ENCODE data around the gene CASQ1.

- TF ChIP-seq, protein P1, sequence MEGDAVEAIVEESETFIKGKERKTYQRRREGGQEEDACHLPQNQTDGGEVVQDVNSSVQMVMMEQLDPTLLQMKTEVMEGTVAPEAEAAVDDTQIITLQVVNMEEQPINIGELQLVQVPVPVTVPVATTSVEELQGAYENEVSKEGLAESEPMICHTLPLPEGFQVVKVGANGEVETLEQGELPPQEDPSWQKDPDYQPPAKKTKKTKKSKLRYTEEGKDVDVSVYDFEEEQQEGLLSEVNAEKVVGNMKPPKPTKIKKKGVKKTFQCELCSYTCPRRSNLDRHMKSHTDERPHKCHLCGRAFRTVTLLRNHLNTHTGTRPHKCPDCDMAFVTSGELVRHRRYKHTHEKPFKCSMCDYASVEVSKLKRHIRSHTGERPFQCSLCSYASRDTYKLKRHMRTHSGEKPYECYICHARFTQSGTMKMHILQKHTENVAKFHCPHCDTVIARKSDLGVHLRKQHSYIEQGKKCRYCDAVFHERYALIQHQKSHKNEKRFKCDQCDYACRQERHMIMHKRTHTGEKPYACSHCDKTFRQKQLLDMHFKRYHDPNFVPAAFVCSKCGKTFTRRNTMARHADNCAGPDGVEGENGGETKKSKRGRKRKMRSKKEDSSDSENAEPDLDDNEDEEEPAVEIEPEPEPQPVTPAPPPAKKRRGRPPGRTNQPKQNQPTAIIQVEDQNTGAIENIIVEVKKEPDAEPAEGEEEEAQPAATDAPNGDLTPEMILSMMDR (IDR thresholded peaks at IDR 0.05), result no peak
- no peak for TF ChIP-seq POLR2A (IDR thresholded peaks at IDR 0.05)
Measured at GRCh38 chr1:160236806-160237205, 46.4 kb downstream of the CASQ1 start.
